Epidermal melanocyte (primary cell): ENCODE measurements around the gene RAMP3.
"Not testable (repeated sequence)": the region's sequence is repeated elsewhere in the genome, so short reads cannot be mapped to it uniquely, and the experiment has no call there.

Experiments
- DNase-seq: peaks from one replicate; pipeline ENCODE4 v3.0.0; 2011; ENCODE audit warnings: low spot score; ENCODE audit not compliant: insufficient read length

Gene RAMP3, protein sequence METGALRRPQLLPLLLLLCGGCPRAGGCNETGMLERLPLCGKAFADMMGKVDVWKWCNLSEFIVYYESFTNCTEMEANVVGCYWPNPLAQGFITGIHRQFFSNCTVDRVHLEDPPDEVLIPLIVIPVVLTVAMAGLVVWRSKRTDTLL

DNA sequence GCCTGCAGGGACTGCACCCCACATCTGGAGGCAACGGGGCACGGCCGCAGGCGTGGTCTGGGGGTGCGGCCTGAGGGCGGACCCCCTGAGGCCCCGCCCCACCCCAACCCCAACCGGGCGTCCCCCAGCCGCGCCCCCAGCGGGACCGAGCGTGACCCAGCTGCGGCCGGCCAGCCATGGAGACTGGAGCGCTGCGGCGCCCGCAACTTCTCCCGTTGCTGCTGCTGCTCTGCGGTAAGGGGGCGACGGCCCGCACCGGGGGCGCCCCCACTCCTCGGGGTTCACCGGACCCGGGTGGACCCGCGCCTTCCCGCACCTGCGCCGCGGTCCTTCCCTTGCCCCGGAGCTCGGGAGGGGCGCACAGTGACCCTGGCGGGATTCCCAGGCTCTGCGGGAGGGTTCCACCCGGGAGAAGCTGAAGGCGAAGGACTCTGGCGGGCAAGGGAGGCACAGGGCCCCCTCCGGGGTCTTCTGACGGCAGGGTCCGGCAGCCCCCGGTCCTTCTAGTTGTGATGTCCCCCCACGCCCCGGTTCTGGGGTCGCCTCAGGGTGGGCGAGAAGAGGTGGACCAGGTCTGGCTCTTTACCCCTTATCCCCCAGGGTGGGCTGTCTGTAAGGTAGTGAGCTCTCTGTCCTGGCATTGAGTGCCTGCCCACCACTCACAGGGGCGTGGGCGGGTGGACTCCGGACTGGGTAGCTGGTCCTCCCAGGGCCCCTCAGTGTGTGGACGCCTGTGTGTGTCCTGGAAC lies at the start of gene RAMP3:
RAMP3 (plus strand) TSS at position 139 of the 749 bp plus-strand sequence; CDS start at position 177, 38 bp downstream.
- no peak for DNase-seq

DNA sequence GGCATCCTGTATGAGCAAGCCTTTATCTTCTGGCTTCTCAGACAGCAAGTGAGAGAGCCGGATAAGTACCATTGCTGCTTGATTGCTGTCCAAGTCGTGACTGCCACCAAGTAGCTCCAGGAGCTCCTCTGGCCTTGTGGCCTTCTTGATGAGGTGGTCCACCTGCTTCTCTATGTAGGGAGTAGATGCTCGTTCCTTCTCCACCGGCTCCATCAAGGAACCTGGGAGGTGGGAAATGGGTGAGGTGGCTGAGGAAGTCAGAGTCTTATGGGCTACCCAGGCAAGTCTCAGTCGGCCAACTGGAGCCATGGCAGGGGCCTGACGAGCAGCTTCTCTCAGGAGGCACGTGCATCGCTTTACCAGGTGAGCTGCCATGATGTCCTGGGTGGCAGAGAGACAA lies 48.7 kb upstream of the RAMP3 start:
- DNase-seq: no peak

DNA sequence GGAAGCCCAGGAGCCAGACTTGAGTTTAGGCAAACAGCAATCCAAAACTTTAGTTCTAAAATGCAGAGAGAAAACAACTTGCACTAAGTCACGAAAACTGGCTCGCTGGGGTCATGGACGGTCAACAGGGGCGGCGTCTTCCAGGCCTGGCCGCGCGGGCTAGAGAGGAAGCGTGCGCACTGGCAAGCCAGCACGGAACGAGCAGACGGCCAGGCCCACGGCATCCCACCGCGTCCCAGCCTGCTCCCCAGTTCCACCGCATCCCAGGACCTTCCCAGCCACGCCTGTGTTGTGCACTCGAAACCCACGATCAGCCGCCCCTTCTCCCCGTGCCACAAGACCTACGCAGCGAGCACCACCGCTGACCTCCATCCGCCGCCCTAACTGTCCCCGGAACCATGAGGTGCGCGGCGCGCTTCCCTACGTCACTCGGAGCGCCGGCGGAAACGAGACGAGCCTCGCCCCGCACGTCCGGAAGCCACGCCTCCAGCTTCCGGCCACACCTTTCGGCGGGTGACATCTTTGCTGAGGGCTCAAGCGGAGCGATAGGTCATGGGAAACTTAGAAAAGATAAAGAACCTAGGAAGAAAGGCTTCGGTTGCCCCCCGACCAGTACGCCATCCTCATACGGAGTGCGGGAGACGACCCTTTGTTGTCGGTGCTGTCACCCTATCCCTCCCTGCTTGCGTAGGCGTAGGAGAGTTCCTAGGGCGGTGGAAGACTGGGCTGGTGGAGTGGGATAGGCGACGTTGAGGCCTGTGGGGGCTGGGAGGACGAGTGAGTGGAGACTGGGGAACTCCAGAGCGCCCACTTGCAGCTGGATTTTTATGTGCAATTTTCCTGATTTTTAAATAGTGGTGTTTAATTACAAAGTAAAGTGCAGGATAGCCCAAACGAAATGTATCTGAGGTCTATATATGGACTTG lies 46.0 kb upstream of the RAMP3 start, which contains the start of gene TBRG4:
TBRG4 (minus strand) TSS at position 400 of the 926 bp plus-strand sequence. CDS start 2,460 bp downstream, outside the sequence.
- DNase-seq: peak; percentile 84

DNA sequence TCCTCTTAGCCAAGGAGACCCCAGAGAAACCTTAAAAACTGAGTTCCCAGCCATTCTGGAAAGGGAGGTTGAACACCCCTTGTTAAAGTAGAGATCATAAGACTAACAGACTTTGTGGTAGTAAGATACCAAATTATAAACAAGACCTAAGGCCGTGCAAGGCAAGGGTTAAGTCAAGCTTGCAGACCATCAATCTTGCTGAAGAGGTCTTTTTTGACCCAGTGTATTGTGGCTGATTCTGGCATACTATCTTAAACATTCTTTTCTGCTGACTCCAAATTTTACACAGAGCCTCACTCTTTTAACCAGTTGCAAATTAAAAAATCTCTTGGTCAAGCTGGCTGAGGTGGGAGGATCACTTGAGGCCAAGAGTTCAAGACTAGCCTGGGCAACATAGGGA lies 44.9 kb upstream of the RAMP3 start:
- no peak for DNase-seq

DNA sequence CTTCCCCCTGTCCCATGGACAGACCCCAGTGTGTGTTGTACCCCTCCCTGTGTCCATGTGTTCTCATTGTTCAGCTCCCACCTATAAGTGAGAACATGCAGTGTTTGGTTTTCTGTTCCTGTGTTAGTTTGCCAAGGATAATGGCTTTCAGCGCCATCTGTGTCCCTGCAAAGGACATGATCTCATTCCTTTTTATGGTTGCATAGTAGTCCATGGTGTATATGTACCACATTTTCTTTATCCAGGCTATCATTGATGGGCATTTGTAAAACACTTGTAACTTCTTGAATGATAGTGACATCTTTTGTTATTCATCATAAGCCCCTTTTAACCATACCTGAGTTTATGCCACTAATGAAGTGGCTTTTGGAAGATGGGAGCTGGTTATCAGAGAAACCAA lies 43.3 kb upstream of the RAMP3 start:
- DNase-seq: not testable (repeated sequence)

DNA sequence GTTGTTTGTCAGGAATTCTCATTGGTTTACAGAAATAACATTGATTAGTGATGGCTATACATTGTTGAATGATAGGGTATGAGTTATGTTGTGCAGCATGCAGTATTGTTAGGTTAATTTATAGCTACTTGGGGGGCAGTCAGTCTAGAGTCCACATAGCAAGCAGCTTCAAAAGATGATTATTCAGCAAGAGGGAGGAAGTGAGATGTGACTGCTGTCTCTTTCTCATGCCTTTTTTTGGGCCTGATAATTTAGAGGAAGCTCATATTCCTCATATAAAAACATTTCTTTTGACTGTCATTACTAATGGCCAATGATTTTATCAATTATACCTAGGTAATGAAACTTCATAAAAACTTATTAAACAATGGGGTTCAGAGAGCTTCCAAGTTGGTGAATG lies 42.7 kb upstream of the RAMP3 start:
- no peak for DNase-seq

DNA sequence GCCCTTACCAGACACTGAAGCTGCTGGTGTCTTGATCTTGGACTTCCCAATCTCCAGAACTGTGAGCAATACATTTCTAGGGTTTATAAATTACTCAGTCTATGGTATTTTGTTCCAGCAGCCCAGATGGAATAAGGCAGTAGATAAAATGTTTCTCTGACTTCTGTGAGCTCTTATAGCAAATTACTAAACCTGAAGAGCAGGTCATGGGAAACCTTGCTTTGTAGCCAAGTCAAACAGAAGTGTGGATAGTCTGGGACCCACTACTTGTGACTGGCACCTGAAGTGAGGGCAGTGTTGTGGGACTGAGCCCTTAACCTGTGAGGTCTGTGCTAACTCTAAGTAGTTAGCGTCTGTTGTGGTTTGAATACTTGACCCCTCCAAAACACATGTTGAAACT lies 41.5 kb upstream of the RAMP3 start:
- no peak for DNase-seq

DNA sequence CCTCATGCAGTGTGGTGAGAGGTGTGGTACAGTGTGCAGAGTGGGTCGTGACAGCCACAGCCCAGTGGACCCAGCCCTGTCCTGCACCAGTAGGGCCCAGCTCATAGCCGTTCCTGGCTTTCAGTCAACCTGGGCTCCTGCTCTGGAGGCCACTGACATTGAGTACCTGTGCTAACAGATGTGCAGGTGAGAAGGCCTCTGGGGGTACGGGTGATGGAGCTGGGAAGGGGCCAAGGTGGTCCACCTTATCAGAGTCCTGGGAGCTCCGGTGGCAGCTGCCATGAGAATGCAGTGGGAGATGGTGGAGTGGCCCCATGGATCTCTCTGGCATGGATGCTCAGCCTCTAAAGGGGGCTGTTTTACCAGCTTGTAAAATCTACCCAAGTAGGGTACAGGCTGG lies 40.0 kb upstream of the RAMP3 start:
- DNase-seq: no peak

DNA sequence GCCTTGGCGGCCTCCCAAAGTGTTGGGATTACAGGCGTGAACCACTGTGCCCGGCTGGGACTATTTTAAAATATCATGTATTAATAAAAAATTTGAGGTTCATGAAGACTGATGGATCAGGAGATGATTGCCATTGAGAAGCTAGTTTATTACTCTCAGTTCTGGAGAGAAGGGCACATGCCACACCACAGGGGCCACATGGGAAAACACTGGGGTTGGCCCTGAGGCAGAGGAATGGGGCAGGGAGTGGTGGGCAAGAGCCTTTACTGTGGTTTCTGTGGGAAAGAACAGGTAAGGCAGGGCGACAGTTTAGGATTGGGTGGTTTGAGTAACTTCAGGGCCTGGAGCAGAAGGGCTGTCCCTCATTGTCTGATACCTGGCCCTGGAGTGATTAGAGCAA lies 39.3 kb upstream of the RAMP3 start:
- no peak for DNase-seq

DNA sequence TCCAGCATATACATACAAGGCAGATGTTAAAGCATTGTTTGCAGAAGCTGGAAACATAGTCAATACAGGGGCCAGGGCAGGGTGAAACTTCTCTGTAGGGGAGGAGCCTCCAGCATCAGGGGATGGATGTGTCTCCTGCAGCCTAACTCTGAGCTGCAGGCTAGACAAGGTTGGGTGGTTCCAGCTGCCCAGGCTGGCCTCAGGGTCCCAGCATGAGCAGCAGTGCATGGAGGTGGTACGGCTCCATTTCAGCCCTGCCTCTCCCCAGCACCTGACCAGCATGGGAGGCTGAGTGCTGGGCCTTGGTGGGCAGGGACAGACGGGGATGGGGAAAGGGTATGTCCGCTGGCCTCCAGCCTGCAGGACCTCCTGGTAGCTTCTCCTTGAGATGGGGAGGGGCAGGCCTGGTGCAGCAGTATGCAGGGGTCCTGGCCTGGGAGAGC lies 38.7 kb upstream of the RAMP3 start:
- DNase-seq: no peak

DNA sequence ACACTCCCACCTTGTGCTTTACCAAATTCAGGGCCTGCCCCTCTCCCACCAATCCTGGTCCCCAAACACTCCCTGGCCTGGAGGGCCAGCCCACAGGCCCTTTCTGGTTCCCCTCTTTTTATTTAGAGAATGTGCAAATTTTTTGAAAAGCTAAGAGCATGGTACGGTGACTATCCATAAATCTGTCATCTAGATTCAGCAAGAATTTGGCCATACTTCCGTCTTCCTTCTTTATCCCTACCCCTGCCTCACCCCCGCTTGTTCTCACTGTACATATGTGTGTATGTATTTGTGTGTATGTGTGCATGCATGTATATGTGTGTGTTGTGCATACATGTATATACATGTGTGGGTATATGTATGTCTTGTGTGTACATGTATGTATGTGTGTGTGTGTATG lies 38.0 kb upstream of the RAMP3 start:
- DNase-seq: no peak

DNA sequence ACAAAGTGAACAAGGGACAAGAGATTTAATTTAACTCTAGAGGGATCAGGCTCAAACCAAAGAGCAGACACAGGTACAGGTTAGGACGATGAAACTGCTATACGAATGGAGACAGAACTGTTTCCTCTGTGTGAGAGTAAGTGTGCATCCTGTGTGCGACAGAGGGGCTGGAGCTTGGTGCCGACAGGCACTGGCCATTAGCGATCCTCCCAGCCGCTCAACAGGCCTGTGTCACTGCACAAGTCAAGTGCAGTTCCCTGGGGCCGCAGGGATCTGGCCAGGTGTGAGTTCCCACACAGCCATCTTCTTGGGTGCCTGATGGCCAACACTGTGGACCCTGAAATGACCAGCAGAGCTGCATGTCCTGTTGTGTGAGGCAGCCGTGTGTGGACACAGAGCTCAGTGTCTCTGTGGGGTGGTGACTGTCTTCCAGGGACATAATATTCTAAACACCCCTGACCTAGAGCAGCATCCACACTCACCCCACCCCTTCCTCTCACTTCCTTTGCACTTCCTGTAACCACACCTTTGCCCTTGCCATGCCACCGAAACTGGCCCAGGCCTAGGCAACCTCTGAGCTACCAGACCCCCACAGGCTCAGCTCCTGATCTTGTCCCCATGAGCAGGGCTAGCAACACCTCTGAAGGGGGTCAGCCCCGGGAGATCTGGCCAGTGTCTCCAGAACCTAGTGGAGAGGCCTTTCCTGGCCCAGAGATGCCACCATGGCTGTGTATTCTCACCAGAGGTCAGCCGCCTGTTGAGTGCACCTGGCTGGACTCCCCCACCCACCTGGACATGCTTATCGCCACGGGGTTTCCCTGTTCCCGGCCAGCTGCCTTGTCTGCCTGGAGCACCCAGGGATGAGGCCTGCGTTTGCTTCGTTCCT lies 34.4 kb upstream of the RAMP3 start:
- no peak for DNase-seq

DNA sequence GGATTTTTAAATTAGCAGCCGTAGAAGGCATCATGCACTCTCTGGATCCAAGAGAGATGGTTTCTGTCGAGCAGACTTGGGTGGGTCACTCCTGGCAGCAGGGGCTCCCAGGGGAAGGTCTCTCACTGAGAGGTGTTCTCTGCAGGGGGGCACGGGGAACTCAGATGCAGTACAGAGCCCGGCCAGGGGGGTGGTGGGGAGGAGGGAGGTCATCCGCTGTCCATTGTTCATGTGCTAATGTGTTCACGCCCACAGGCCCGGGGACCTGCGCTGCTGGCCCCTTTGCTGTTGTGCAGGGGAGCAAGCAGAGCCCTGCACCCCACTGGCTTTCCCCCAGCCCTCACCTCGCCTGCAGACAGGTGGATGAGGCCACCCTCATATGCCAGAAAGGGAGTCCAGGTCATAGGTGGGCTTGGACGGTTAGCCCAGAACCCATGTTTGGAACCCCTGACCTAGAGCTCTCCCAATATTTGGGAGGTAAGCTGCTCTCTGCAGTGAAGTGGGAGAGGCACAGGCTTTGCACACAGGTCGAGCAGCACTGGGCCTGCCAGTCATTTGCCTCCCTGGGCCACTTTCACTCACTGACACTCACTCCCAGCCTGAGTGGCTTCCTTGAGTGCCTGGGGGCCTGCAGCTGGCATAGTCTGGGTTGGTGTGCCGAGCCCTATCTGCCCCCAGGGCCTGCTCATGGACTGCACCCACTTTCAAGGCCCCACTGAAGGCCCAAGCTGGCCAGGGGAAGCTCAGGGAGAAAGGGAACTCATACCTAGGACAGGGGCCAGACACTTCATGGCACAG lies 33.5 kb upstream of the RAMP3 start:
- DNase-seq: no peak

DNA sequence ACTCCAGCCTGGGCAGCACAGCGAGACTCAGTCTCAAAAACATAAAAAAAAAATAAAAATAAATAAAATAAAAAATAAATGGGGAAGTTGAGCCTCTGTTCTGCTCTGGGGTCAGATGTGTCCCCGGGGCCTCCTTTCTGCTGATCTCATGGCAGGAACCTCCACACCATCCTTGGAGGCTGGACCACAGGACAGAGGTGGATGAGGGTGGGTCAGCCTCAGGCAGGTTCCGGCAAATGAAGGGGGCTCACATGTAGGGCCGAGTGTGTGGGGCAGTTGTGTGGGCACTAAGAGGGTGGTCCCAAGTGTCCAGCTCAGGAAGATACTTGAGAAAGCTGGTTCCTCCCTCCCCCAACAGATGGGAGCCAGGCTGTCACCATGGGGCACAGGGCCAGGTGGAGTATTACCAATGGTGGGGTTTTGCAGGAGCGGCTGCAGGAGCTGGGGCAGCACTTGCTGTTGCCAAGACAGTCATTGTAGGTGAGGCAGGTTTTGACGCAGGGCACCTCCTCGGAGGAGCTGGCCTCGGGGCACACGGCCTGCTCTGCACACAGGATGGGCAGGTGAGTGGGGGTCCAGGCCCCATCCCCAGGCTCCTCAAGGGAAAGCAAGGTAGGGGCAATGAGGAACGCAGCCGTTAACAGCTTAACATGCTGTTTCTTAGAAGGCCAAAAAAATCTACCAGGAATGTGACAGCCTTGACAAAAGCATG lies 32.2 kb upstream of the RAMP3 start:
- DNase-seq: no peak

DNA sequence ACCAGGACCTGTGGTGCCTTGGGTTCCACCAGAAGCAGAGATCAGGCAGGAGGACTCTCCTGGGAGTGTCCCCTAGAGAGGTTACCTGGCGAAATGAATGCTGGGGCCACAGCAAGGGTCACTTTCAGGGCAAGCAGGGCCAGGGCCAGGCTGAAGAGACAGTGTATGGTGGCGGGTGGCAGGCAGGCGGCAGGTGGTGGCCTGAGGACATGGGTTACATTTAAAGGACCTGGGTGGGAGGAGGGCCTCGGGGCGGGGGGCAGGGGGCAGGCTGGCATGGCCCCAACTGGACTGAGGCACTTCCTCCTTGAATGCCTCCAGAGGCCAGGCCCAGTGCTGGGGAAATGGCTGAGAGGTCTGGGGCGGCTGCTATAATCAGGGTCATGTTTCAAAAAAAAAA lies 31.4 kb upstream of the RAMP3 start:
- DNase-seq: no peak

DNA sequence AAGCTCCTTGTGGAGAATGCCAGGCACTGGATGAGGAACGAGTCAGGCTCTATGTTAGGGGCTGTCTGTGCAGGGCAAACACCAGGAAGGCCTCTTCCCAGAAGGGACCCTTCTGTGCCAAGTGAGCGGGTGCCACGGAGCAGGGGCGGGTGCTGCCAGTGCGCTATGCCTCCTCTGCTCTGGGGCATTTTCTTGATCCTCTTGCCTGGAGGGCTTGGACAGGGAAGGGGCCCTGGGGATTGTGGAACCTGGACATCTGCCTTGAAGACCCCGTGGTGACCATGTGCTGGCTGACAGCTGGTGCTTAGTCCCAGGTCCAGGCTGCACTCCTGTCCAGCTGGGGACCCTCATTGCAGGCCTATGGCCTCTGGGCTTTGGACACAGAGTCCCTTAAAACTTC lies 30.7 kb upstream of the RAMP3 start:
- DNase-seq: no peak

DNA sequence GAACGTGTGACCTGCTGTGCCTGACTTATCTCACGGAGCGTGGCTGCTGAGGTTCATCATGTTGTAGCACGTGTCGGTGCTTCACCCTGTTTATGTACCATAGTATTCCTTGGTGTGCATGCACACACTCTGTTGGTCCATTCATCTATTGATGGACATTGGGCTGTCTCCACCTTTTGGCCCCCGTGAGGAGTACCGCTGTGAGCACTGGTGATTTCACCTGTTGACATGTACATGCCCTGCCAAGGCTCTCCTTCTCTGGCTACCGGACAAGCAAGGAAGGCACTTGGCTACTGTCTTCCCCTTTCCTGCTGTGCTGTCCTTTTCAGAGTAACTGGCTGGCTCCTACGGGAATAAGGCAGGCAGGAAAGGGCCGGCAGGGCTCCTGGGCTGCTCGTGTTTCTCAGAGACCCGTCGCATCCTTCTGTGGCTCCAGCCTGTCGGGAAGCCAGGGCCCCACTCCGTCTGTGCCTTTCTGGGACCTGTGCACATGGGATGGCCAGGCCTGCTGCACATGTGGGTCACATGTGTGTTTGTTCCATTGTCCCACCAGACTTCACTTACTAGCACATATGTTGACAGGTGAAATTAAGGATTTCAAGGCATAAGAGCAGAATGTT lies 28.3 kb upstream of the RAMP3 start:
- no peak for DNase-seq

DNA sequence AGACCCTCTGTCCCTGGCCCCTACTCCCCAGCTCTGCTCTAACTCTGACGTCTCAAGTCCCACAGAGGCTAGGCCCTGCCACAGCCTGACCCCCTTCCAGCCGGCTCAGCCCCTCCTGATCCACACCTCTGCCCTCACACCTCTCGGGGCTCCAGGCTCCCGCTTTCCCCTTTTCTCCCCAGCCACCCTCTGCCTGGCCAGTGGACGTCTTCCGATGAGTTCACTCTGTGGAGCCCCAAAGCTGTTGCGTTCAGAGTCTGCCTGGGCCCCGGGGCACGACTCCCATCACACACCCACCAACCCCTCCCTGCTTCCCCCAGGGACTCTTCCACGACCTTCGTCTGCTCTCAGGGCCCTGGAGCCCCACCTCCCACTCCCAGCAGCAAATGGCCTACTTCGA lies 27.7 kb upstream of the RAMP3 start:
- DNase-seq: no peak

DNA sequence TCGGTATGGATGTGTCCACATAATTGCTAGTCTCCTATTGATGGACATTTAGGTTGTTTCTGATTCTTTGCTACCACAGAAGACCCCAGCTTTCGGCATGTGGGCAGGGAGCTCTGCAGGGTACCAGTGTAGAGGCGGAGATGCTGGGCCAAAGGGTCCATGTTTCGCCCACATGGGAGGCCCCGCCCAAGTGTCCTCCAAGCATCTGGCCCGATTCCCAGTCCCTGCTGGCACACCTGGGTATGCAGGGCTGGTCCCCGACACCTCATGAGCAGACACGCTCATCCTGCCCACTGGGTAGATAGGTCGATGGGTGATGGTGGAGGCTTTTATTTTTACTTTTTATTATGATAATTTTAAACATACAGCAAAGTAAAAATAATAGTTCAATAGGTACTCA lies 26.7 kb upstream of the RAMP3 start:
- DNase-seq: no peak
